ENCODE data around the gene ZNF574. TPM values are rescaled to one million over a fixed set of nuclear protein-coding genes. Genes with fewer than 3 reads are reported as not detected.
"Not testable (repeated sequence)": the region's sequence is repeated elsewhere in the genome, so short reads cannot be mapped to it uniquely, and the experiment has no call there.

The ZNF574 gene, protein sequence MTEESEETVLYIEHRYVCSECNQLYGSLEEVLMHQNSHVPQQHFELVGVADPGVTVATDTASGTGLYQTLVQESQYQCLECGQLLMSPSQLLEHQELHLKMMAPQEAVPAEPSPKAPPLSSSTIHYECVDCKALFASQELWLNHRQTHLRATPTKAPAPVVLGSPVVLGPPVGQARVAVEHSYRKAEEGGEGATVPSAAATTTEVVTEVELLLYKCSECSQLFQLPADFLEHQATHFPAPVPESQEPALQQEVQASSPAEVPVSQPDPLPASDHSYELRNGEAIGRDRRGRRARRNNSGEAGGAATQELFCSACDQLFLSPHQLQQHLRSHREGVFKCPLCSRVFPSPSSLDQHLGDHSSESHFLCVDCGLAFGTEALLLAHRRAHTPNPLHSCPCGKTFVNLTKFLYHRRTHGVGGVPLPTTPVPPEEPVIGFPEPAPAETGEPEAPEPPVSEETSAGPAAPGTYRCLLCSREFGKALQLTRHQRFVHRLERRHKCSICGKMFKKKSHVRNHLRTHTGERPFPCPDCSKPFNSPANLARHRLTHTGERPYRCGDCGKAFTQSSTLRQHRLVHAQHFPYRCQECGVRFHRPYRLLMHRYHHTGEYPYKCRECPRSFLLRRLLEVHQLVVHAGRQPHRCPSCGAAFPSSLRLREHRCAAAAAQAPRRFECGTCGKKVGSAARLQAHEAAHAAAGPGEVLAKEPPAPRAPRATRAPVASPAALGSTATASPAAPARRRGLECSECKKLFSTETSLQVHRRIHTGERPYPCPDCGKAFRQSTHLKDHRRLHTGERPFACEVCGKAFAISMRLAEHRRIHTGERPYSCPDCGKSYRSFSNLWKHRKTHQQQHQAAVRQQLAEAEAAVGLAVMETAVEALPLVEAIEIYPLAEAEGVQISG
- total RNA-seq = 10 to 100 TPM; 19.9 to 20.7 (median 20.6) TPM

DNA sequence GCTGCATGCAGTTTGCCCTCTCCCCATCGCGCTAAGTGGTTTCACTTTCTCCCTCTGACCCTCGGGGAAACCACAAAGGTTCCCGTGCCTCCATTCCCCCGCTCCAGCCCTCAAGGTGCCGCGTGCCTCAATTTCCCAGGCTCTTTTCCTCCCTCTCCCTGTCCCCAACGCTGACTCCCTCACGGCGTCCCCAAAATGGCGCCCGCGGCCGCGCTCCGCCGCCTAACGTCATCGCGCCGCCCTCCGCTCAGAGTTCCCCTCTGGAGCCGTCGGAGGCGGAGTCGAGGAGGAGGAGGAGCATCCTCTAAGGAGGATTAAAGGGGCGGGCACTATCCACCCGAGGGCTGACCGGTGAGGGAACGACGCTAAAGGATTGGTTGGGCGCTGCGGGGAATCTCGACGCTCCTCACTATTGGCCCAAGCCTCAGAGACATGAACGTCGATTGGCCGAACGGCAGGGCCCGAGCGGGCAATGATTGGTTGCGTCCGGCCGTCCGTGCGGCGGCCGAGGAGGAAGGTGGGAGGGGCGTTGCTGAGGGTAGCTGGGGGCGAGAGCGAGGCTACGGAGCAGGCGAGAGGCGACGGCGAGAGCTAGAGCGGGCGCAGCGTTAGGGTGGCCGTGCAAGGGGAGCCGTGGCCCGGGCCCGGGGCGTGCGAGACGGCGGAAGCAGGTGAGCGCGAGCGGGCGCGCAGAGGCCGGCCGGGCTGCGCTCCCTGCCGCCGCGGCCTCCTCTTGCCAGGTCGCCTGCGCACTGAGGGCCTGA is at the start of gene ZNF574:
TSS of gene ZNF574 (plus strand) at position 551 of the 764 bp plus-strand sequence. CDS start 2,441 bp downstream, outside the sequence.
- peak; percentile 96 to 97 for ATAC-seq

DNA sequence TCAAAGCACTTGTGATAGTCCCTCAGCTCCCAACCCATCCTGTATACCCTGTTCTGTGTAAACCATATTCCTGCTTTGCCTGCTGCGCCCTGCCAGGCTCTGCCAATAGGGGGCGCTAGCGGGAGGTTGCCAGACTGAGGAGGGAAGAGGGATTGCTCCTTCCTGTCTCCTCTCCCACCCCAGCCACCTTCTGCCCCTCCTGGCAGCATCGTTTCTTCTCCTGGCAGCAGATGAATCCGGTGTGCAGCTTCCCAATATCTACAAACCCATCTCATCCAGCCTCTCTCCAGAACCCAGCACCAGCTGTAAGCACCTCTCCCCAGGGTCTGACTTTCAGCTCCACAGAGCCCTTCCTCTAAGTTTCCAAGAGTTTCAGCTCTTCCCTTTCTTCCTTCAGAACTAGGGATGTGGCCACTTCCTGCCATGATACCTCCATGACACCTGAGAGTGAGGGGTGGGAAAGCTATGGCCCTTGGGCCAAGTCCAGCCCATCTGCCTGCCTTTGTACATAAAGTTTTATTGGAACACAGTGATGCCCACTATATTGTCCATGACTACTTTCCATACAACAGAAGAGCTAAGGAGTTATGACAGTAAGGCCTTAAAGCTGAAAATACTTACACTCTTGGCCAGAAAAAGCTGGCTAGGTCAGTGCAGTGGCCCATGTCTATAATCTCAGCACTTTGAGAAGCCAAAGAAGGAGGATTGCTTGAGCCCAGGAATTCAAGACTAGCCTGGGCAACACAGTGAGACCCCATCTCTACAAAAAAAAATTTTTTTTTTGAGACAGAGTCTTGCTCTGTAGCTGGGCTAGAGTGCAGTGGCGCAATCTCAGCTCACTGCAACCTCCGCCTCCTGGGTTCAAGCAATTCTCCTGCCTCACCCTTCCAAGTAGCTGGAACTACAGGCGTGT is 47.4 kb upstream of the ZNF574 start:
- Mint-ChIP-seq H3K36me3 (ENCODE audit: insufficient read depth) (no peaks in the 10 kb centered on the region), H3K27me3 (ENCODE audit: low read depth) (peaks cover 22% of the 10 kb centered on the region), H3K4me3 (no peak overlapping the region), H3K4me1 (ENCODE audit: low read depth) (no peaks in the 10 kb centered on the region), H3K9me3 (no peaks in the 10 kb centered on the region)
- DNase-seq = no peak
- ATAC-seq = no peak

More for the DNA sequence above, at the start of gene ZNF574:
- Mint-ChIP-seq H3K4me1 (ENCODE audit: low read depth) (peaks cover 33% of the 10 kb centered on the region), H3K4me3 (peak within 1 kb of the TSS; percentile 98), H3K27me3 (ENCODE audit: low read depth) (peaks cover 3% of the 10 kb centered on the region), H3K9me3 (no peaks in the 10 kb centered on the region), H3K36me3 (ENCODE audit: insufficient read depth) (peaks cover 6% of the 10 kb centered on the region)
- DNase-seq = peak; percentile 97

DNA sequence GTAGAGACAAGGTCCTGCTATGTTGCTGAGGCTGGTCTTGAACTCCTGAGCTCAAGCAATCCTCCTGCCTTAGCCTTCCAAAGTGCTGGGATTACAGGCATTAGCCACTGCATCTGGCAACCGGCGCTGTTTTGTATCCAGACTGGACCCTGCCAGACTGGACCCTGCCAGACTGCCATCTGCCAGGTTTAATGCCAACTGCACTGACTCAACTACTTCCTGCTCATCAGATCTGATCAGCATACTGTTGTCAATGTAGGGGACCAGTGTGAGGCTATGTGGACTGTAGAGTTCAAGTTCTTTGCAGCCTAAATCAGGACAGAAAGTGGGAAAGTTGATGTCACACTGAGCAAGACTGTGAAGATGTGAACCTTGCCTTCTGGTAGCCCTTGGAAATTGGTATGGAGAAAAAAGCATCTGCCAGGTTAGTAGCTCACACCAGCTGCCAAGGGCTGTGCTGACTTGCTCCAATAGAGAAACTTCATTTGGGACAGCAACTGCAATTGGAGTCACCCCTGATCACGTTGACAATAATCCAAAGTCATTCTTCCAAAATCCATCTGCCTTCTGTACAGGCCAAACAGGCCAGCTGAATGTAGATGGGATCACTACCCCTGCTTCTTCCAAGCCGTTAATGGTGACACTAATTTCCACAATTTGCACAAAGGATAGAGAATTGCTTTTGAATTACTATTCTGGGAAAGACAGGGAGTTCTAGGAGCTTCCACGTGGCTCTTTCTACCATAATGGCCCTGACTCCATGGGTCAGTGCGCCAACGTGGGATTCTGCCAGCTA is 45.1 kb upstream of the ZNF574 start:
- Mint-ChIP-seq H3K9me3 (no peaks in the 10 kb centered on the region), H3K4me3 (no peak overlapping the region), H3K27me3 (ENCODE audit: low read depth) (peaks cover 13% of the 10 kb centered on the region), H3K36me3 (ENCODE audit: insufficient read depth) (no peaks in the 10 kb centered on the region), H3K4me1 (ENCODE audit: low read depth) (no peaks in the 10 kb centered on the region)
- DNase-seq (no peak), ATAC-seq (no peak)

DNA sequence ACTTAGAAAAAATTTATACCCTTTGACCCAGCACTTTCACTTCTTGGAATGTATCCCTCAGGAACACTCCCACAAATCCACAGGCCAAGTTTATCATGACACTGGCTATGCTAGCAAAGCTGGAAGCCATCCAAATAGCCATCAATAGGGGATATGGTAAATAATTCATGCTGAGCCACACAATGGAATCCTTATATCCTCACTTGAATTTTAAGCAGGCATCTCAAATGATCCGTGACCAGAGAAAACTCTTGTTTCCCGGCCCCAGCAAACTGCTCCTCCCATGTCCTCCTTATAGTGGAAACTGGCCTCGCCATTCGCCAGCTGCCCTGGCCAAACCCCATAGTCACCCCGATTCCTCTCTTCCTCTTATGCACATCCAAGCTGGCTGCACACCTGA is 43.5 kb upstream of the ZNF574 start:
- Mint-ChIP-seq H3K36me3 (ENCODE audit: insufficient read depth) (no peaks in the 10 kb centered on the region), H3K4me3 (no peak overlapping the region), H3K4me1 (ENCODE audit: low read depth) (no peaks in the 10 kb centered on the region), H3K27me3 (ENCODE audit: low read depth) (peaks cover 7% of the 10 kb centered on the region), H3K9me3 (no peaks in the 10 kb centered on the region)
- ATAC-seq (no peak), DNase-seq (no peak)

DNA sequence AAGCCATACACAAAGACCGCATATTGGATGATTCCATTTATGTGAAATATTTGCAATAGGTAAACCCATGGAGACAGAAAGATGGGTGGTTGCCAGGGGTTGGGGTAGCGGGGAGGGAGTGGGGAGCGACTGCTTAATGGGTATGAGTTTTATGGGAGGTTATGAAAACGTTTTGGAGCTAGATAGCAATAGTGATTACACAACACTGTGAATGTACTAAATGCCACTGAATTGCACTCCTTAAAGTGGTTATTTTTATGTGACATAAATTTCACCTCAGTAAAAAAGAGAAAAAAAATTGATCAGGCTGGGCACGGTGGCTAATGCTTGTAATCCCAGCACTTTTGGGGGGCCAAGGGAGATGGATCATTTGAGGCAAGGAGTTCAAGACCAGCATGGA is 42.6 kb upstream of the ZNF574 start:
- ATAC-seq (no peak), DNase-seq (no peak)
- no peak overlapping the region for H3K4me3 Mint-ChIP-seq
- no peaks in the 10 kb centered on the region for H3K9me3 Mint-ChIP-seq
- H3K4me1 Mint-ChIP-seq (ENCODE audit: low read depth) = no peaks in the 10 kb centered on the region
- H3K27me3 Mint-ChIP-seq (ENCODE audit: low read depth) = peaks cover 7% of the 10 kb centered on the region
- no peaks in the 10 kb centered on the region for H3K36me3 Mint-ChIP-seq (ENCODE audit: insufficient read depth)

DNA sequence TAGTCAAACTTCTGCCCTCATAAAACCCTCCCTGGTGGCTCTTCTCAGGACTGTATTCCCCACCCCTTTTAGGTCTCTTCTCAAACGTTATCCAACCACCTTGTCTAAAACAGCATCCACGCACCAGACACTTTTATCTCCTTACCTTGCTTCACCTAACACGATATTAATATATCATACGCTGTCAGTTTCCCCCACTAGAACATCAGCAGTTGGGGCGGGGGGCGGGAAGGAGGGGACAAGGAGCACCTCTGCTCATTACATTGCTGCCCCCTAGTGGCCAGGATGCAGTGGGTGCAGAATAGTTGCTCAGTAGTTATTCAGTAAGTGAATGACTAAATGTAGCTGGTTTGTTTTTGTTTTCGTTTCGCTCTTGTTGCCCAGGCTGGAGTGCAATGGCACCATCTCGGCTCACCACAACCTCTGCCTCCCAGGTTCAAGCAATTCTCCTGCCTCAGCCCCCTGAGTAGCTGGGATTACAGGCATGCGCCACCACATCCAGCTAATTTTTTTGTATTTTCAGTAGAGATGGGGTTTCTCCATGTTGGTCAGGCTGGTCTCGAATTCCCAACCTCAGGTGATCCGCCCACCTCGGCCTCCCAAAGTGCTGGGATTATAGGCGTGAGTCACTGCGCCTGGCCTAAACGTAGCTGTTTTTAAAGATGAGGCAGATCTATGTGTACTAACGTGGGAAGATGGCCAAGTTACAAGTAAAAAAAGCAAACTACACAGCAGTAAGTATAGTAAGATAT is 41.1 kb upstream of the ZNF574 start:
- DNase-seq = peak; percentile 58
- not testable (repeated sequence) for H3K4me1 Mint-ChIP-seq (ENCODE audit: low read depth); H3K36me3 Mint-ChIP-seq (ENCODE audit: insufficient read depth); H3K4me3 Mint-ChIP-seq; H3K27me3 Mint-ChIP-seq (ENCODE audit: low read depth); H3K9me3 Mint-ChIP-seq
- ATAC-seq = peak; percentile 97 to 98

DNA sequence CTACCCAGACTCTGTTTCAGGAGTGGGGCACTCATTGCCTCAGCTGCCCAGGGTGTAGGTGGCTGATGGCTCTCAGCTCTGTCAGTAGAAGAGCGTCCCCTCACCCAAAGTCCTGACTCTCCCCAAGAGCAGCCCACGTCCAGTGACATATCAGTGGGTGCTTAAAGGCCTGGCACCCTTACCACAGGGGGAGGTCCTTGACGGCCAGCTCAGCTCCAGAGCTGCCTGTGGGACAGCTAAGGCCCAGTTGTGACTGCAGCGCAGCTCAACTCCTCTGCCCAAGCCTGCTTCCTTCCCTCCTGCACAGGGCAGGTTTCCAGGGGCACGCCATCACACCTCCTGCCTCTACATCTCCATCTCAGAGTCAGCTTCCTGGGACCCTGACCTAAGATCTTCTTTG is 38.3 kb upstream of the ZNF574 start:
- H3K27me3 Mint-ChIP-seq (ENCODE audit: low read depth) = peaks cover 5% of the 10 kb centered on the region
- no peaks in the 10 kb centered on the region for H3K9me3 Mint-ChIP-seq
- no peaks in the 10 kb centered on the region for H3K4me1 Mint-ChIP-seq (ENCODE audit: low read depth)
- no peak for DNase-seq
- no peaks in the 10 kb centered on the region for H3K36me3 Mint-ChIP-seq (ENCODE audit: insufficient read depth)
- ATAC-seq = no peak
- H3K4me3 Mint-ChIP-seq = no peak overlapping the region

DNA sequence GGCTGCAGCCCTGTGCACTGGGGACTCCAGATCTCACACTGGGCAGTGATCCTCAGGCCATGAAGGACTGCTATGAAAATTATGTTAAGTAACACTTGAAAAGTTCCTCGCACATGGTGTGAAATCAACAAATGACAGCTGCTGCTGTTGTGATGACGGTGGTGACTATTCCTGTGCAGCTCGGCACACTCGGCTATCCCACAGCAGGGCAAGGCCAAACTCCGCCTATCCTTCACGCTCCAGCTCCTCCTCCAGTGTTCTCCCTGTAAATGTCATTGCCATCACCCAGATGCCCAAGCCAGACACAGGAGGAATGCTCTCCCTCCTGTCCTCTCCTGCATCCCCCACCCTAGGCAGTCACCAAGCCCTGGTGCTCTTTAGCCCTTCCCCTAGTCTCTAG is 37.3 kb upstream of the ZNF574 start:
- Mint-ChIP-seq H3K36me3 (ENCODE audit: insufficient read depth) (no peaks in the 10 kb centered on the region), H3K9me3 (no peaks in the 10 kb centered on the region), H3K4me1 (ENCODE audit: low read depth) (no peaks in the 10 kb centered on the region), H3K4me3 (no peak overlapping the region), H3K27me3 (ENCODE audit: low read depth) (peaks cover 2% of the 10 kb centered on the region)
- DNase-seq (no peak), ATAC-seq (no peak)

DNA sequence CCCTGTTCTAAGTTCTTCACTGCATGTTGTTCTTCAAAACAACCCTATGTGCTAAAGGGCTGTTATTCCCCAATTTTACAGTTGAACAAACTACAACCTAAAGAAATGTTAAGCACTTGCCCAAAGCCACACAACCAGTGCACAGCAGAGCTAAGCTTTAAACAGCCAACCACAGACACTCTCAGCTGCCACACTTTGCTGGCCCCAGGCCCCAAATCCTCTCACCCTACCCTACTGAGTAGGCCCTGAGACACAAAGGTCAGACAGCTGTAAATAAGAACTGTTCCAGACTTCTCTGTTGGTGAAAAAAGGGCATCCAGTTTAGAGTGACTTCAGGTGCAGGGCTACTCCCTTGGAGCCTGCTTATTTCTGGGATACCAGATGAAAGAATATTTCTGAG is 35.9 kb upstream of the ZNF574 start:
- H3K27me3 Mint-ChIP-seq (ENCODE audit: low read depth) = no peaks in the 10 kb centered on the region
- no peak for ATAC-seq
- no peaks in the 10 kb centered on the region for H3K36me3 Mint-ChIP-seq (ENCODE audit: insufficient read depth)
- H3K4me1 Mint-ChIP-seq (ENCODE audit: low read depth) = no peaks in the 10 kb centered on the region
- H3K4me3 Mint-ChIP-seq = no peak overlapping the region
- no peaks in the 10 kb centered on the region for H3K9me3 Mint-ChIP-seq
- no peak for DNase-seq

DNA sequence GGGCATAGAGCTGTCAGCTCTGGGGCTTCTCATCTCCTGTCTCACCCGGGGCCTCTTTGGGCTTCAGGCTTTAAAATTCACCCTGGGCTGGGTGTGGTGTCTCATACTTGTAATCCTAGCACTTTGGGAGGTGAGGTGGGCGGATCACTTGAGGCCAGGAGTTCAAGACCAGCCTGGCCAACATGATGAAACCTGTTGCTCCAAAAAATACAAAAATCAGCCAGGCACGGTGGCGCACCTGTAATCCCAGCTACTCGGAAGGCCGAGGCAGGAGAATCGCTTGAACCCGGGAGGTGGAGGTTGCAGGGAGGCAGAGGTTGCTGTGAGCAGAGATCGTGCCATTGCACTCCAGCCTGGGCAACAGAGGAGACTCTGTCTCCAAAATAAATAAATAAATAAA is 35.5 kb upstream of the ZNF574 start:
- not testable (repeated sequence) for H3K4me3 Mint-ChIP-seq; H3K27me3 Mint-ChIP-seq (ENCODE audit: low read depth); H3K36me3 Mint-ChIP-seq (ENCODE audit: insufficient read depth); DNase-seq; H3K4me1 Mint-ChIP-seq (ENCODE audit: low read depth); H3K9me3 Mint-ChIP-seq; ATAC-seq

DNA sequence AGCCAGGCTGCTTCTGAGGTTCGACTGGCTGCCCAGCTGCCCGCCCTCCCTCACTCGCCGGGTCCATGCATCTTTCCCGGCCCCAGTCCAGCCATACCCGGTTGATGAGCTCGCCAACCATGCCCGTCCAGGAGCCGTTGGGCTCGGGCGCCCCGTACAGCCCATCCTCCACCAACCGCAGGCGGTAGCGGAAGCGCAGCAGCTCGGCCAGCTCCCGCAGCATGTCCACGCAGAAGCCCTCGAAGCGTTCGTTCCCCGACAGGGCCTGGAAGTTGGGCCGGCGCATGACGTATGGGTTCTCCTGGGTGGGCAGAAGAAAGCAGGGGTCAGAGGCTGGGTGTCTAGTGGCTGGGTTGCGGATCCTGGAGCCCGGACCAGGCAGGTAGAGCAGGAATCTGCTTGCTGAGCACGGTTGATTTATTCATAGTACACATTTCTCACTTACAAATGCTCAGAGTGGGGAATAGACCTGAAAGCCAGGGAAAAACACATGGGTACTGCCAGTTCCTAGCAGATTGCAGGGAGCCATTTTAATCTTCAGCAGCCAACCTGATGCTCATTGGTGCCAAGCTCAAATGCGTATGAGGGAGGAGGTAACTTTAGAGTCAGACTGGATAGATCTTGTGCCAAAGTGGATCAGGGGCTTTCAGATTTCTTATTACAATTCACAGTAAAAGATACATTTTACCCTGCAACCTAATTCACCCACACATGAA is 33.4 kb upstream of the ZNF574 start:
- Mint-ChIP-seq H3K36me3 (ENCODE audit: insufficient read depth) (no peaks in the 10 kb centered on the region), H3K4me1 (ENCODE audit: low read depth) (no peaks in the 10 kb centered on the region), H3K27me3 (ENCODE audit: low read depth) (no peaks in the 10 kb centered on the region), H3K9me3 (no peaks in the 10 kb centered on the region), H3K4me3 (no peak overlapping the region)
- DNase-seq (no peak), ATAC-seq (no peak)

DNA sequence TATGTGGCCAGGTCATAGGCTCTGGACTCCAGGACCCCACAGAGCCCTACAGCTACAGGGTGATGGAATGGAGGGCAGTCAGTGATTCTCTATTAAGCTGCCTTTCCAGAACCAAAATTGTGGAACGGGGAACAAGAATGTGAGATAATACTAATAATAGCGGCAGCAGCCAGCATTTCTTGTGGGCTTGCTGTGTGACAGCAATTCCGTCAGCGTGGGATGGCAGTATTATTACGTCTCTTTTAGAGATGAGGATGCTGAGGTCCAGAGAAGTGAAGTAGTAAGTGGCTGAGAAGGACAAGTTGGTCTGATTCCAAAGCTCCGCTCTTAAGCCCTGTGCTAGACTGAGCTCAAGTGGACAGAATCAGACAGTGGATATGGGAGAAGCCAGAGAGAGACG is 30.4 kb upstream of the ZNF574 start:
- ATAC-seq (no peak), DNase-seq (no peak)
- H3K27me3 Mint-ChIP-seq (ENCODE audit: low read depth) = no peaks in the 10 kb centered on the region
- H3K4me1 Mint-ChIP-seq (ENCODE audit: low read depth) = peaks cover 7% of the 10 kb centered on the region
- no peak overlapping the region for H3K4me3 Mint-ChIP-seq
- no peaks in the 10 kb centered on the region for H3K9me3 Mint-ChIP-seq
- H3K36me3 Mint-ChIP-seq (ENCODE audit: insufficient read depth) = no peaks in the 10 kb centered on the region
